GM04504 (cell line): ENCODE results near the gene WDR82.

Experiments
- DNase-seq: peaks from one replicate; pipeline ENCODE4 v3.0.0-alpha.2; 2012; ENCODE audit warnings: low read depth

The WDR82 gene

GRCh38 chr3:52306978-52307377 lies 28.5 kb upstream of the WDR82 start:
- DNase-seq = no peak

- DNase-seq = no peak
These were observed 27.5 kb upstream of the WDR82 start for GRCh38 chr3:52305926-52306325.

DNA sequence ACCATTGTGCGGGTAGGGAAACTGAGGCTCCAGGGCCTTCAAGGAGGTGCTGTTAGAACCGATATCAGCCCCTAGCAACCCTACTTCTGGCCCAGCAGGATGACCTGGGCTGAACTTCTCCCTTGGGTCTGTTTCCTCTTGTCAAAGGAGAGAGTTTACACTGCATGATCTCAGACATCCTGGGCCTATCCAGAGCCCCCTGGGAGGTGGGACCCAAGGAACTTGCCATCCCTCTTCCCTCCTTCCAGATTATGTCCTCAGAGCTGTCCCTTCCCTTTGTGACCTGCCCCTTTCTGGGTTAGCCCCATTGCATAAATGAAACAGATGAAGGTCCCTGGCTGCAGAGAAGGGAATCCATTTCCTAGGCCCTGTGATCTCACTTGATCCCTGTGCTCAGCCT lies 25.4 kb upstream of the WDR82 start:
- DNase-seq = no peak

- no peak for DNase-seq
These were observed 24.1 kb upstream of the WDR82 start for GRCh38 chr3:52302426-52303145.

GRCh38 chr3:52299879-52300611 lies 21.6 kb upstream of the WDR82 start:
- no peak for DNase-seq

DNA sequence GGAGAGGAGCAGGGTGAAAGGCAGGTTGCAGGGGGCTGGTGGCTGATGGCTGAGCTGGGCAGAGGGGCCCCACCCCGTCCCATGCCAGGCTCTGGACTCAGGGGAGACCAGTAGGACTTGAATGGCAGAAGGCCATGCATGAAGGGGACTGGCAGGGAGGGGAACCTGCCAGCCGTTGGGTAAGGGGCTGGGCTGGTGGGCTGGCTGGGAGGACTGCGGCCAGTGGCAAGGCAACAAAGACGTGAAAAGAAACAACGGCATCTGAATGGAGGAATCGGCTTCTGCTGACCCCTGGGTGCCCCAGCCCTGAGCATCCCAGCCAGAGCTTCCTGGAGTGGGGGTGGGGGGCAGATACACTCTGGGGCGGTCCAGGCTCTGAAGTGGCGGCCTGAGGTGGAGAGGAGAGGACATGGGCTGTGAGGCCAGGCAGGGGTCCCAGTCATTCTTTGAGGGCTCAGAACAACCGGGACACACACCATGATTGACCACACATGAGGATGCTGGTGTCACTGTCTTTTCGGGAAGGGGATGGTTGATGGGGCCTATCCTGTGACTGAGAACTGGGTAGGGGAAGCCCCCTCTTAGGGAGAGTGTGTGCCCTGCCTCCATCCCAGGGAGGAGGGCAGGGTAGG lies 20.9 kb upstream of the WDR82 start:
- no peak for DNase-seq

DNA sequence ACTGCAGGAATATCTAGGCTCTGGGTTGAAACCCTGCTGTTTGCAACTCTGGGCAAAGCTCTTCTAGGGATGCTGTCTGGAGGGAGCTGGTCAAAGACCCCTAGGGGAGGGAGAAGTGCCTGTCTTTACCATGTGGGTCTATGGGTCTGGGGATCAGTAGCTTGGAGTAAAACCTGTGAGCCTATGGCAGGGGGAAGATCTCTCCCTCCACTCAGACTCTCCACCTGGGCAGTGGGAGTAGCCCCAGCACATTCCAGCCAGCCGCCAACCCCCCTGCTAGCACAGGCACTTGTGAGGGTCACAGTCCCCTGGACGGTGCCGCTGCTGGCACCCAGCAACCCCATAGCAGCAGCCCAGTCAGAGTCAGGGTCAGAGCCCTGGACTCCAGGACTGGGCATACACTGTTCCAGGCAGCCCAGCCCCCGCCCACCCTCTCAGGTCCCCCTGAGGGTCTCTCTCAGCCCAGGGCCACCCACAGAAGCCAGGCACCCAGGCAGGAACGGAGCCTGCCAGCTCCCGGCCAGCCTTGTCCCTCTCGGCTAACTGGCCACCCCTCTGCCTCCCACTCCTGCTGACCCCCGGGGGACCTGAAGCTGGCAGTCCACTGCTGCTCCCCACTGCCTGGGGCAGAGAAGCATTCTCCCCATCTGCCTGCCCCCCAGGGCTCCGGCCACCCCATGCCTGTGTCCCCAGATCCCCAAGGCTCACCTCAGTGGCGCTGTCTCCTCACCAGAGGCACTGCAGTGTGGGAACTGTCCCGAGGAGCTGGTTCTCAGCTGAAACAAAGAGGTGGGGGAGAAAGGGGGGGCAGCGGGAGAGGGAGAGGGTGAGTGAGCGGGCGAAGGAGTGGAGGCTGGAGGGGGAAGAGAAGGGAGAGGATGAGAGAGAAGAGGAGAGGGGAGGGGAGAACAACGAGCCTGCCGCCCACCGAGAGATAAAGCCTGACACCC lies 20.0 kb upstream of the WDR82 start:
- no peak for DNase-seq

DNA sequence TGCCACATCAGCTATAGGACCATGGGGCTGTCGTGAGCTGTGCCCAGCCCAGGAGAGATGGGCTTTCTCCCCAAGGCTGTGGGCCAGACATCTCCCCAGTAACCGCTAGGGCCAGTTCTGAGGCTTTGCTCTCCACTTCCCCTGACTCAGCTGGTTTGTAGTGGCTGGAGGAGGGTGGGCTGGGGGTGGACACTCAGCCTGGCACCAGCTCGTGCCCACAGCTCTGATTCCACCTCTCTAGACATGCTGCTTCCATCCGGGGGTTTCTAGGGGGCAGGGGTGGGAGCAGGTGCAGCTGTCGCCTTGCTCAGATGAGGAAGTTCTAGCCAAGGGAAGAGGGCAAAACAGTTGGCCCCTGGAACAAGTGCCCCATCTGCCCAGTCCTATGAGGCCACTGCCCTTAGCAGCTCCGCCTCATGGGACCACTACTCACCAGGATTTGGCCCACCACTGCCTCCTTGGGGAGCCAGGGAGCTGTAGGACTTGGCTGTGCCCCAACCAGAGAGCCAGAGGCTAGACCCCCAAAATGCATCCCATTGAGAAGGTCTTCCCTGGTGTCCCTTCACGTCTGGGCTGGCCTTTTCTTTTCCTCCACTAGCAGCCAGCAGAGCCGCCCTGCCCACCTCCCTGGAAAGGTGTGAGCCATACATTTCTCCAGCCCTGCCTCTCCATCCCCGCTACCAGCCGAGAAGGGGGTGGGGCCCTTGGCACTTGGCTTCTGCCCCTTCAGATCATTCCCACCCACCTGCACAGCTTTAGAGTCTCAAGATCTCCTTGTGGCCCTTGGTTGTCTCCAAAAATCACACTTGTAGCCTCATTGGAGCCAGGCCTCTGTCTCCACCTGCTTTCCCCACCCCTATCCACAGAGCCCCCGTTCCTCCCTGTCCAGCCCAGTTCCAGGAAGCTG lies 19.0 kb upstream of the WDR82 start:
- DNase-seq = no peak

DNA sequence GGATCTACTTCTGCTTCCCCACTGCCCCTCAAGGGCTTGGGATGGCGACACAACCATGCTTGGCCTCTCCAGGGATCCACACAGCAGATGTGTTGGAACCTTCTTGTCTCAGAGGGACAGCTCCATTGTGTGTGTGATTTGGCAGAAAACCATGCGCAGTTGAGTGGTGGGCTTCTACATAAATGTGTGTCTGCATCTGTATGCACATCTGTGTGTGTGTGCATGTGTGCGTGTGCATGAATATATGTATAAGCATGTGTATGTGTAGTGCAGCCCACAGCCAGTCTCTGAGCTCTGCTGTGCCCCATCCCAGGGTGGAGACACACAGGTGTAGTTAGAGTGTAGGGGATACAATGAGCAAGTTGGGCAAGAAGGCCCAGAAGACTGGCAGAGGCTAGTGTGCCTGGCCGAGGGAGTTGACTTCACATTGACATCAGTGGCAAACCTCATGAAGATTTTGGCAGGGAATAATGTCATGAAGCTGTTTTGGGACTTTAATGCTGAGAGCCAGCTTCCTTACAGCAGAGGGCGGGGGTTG lies 17.3 kb upstream of the WDR82 start:
- no peak for DNase-seq

GRCh38 chr3:52294320-52295150 lies 16.1 kb upstream of the WDR82 start:
- no peak for DNase-seq

DNA sequence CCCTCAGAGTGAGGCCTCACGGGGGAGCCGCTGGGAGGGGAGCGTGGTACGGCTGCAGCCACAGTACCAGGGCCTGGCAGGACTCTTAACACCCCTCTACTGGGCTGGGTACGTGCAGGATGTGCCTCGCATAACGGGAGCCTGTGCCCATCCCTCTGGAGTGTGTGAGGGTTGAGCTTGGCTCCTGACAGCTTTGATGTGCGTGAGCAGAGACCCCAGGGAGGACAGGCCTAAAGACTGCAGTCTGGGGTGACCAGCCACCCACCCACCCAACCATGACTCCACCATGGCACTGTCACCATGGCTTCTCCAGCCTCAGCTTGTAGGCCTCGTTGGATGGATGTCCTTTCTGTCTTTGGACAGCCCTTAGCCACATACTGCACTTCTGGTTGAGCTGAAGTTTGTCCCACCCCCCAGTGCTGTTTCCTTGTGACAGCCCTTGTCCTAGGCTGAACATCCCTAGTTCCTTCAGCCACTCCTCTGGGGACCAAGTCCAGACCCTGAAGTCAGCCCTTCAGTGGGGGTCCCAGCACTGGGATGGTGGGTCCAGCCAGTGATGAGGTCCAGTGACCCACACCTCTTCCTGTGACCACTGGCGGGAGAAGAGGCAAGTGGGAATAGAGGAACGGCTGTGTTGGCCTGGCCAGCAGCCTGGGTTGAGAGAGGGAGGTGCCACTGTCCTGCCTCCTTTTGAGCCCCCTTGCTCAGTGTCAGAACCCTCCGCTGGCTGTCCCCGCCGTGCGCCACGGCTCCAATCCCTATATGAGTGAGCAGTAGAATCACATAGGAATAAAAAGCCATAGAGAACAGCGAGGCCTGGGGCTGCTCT lies 15.3 kb upstream of the WDR82 start:
- DNase-seq = no peak

DNA sequence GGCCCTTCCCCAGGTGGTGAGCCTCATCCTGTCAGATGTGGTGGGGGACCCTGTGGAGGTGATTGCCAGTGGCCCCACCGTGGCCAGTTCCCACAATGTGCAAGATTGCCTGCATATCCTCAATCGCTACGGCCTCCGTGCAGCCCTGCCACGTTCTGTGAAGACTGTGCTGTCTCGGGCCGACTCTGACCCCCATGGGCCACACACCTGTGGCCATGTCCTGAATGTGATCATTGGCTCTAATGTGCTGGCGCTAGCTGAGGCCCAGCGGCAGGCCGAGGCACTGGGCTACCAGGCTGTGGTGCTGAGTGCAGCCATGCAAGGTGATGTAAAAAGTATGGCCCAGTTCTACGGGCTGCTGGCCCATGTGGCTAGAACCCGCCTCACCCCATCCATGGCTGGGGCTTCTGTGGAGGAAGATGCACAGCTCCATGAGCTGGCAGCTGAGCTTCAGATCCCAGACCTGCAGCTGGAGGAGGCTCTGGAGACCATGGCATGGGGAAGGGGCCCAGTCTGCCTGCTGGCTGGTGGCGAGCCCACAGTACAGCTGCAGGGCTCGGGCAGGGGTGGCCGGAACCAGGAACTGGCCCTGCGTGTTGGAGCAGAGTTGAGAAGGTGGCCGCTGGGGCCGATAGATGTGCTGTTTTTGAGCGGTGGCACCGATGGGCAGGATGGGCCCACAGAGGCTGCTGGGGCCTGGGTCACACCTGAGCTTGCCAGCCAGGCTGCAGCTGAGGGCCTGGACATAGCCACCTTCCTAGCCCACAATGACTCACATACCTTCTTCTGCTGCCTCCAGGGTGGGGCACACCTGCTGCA lies 14.0 kb upstream of the WDR82 start:
- DNase-seq = no peak

DNA sequence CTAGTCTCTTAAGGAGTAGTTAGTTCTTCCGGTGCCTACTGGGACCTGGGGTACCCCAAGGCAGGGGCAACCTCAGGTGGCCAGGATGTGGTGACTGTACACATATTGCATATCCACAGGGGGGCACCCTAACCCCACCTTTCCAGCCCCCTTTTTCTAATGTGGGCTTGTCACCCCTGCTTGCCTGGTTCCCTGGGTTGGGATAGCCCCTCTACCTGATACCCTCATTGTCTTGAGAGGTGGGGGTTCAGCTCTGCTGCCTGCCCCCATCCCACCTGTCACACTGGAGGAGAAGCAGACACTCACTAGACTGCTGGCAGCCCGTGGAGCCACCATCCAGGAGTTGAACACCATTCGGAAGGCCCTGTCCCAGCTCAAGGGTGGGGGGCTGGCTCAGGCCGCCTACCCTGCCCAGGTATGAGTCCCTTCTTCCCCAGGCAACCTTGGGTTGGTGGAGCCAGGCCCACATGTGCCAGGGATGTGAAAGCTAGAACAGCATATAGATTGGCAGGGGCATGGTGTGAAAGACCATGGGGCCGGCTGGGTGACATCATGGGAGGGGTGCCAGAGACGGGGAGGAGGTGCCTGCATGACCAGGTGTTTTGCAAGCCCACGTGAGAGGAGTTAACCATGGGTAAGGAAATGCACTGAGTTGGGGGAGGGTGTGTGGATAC lies 13.2 kb upstream of the WDR82 start:
- no peak for DNase-seq

DNA sequence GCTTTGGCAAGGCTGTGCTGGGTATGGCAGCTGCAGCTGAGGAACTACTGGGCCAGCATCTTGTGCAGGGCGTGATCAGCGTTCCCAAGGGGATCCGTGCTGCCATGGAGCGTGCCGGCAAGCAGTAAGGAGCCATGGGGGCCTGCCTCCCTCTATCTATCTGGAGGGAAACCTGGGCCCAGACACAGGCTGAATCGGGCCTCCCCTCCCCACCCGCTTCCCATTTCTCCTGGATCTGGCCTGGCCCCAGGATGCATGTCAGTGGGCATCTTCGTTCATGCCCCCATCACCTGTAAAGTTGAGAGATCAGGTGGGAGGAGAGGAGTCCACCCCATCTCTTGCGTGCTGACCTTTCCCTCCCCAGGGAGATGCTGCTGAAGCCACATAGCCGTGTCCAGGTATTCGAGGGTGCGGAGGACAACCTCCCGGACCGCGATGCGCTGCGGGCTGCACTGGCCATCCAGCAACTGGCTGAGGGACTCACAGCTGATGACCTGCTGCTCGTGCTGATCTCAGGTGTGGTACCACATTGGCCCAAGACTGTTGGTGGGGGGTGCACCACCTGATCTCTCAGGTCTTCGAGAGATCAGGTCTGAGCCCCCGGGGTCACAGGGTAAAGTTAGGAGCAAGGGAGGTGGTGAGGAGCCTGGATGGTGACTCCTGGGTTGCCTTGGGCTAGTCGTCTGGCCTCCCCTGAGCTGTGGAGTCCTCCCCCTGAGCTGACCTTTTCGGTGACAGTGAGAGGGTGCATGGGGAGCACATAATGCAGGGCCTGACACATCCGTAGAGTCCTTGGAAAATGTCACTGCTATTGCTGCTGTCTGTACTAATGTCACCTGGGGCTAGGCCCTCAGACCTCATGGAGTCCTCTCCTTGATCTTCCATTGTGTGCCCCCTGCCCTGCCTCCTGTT lies 12.4 kb upstream of the WDR82 start:
- no peak for DNase-seq

DNA sequence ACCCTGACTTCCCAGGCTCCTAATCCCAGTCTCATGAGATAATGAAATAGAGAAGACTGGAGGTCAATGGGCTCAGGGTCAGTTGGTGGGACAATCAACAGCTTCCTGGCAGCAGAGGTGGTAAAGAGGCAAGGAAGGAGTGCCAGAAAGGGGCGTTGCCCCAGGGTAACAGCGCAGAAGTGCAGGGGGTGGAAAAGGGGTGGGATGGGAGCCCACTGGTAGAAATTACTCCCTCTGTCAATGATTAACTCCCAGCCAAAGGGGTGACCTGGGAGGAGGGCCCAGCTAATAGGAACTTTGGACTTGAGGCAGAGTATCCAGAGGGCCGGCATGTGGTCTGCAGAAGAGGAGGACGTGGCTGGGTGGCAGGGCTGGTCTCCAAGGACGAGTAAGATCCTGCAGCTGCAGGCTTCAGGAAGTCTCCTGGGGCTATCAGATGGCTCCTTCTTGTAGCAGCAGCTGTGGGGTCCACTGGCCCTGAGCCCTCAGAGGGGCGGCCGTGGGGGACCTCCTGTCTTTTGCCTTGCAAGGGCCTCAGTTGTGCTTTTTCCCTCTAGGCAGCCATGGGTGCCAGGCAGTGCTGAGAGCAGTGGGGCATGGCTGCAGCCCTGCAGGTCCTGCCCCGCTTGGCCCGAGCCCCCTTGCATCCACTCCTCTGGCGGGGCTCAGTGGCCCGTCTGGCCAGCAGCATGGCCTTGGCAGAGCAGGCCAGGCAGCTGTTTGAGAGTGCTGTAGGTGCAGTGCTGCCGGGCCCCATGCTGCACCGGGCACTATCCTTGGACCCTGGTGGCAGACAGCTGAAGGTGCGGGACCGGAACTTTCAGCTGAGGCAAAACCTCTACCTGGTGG lies 11.5 kb upstream of the WDR82 start:
- DNase-seq = no peak
